Stimulated activated CD4-positive, alpha-beta T cell treated with anti-CD3 and anti-CD28 coated beads, Interleukin-2, amount 100 ng/mL, for 4 hours (primary cell): Measurements from ENCODE around the gene CLSTN3.
A peak's percentile ranks its signal among the peaks of the same experiment; 100 is the strongest.
"Not testable (repeated sequence)": the region's sequence is repeated elsewhere in the genome, so short reads cannot be mapped to it uniquely, and the experiment has no call there.

Experiments
- DNase-seq: peaks from one replicate; pipeline ENCODE4 v3.0.0-alpha.2; 2020; ENCODE audit warnings: low read depth

The CLSTN3 gene

DNA sequence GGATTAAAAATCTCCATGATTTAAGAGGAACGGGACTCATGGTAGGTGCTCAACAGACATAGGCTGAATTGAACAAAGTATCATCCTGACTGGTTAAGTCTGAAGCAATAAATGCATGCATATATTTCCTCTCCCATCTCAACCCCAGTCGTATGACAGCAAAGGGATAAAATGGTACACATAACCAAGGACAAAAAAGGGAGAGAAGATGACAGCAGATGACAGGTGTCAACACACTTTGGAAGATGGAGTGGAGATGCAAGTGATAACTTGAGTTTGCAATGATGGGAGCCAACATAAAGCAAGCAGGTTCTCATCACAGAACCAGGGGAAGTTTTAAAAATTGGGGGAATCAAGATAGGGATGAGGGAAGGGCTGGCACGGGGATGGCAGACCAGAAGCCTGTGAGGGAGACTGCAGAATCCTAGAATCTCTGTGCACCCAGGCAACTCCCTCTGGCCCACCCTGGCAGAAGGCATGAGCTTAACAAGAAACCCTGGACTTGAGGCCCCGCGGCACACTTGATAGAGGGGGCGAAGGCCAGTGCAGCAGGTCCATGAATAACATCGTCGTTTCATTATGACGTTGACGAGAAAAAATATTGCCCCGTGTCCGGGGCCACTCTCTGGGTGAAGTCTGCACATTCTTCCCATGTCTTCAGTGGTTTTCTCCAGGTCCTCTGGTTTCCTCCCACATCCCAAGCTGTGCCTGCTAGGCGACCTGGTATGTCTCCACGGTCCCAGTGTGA, 26.2 kb upstream of the CLSTN3 start:
- DNase-seq: no peak

GRCh38 chr12:7106082-7106481, 24.1 kb upstream of the CLSTN3 start:
- DNase-seq: no peak

- DNase-seq: not testable (repeated sequence)
Measured at GRCh38 chr12:7107181-7107580, 23.0 kb upstream of the CLSTN3 start.

DNA sequence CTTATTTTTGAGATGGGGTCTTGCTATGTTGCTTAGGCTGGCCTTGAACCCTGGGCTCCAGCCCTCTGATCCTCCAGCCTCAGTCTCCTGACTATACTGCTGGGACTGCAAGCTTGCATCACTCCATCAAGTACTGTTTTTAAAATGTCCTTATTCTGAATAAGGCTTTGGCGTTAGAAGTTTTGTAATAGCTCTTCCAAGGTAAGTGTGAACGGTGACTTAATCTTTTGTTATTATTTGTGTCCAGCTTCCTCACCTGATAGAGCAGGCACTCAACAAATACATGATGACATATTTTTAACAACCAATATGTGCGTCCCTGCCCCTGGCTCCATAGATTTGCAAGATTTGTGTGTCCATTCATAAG, 22.6 kb upstream of the CLSTN3 start:
- no peak for DNase-seq

- peak; percentile 41 for DNase-seq
Measured at GRCh38 chr12:7108003-7108795, 22.0 kb upstream of the CLSTN3 start.

DNA sequence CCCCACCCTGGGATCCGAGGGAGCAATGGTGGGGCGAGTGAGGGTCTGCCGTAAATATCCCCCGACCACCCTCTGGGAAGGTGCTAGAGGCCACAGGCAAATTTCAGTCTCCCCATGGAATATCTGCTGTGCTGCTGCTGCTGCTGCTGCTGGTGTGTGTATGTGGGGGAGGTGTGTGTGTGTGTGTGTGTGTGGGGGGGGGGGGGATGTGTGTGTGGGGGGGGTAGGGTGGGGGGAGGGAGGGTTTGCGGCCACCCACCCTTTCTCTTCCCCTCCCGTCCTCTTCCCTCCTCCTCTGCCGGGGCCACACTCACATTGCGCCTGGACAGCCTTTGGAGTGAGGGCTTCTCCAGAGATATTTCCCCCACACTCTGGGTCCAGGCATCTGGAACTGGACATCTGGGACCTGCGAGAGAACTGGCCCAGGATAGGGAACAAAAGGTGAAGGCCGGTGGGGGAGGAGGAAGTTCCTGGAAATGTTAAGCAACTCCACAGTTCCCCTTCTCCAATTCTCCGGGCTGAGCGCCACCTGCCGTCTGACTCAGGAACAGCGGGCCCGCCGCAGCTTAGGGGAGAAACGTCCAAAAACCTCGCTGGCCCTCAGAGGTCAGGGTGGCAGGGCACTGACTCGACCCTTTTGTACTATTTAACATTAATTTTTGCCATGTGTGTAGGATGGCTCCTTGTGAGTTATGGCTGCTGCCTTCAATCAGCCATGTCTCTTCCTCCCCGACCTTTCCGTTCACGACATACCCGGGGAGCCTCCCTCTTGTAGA, 21.2 kb upstream of the CLSTN3 start, which contains the start of gene C1RL:
Gene C1RL, minus strand, starts transcription at position 419 of the 776 bp plus-strand sequence. Its CDS starts 34 bp downstream, at position 385.
- peak; percentile 69 for DNase-seq

DNA sequence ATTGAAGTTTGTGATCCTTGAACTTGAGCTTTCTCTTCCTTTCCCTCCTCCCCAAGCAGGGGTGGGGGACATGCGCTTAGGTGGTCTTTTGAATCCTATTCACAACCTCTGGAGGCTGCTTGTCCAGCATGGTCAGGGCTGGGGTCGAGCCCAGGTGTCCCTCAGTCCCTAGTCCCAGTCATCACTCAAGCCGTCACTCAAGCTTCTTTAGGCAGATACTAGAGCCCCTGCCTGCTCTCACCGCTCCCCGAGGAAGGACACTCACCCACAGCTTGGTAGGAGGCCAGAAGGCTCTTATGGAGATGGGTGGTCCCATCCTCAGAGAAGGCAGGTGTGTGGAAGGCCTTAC, 20.6 kb upstream of the CLSTN3 start:
- no peak for DNase-seq

GRCh38 chr12:7110661-7111060, 19.5 kb upstream of the CLSTN3 start:
- no peak for DNase-seq

- DNase-seq: no peak
Measured at GRCh38 chr12:7112041-7112440, 18.1 kb upstream of the CLSTN3 start.

DNA sequence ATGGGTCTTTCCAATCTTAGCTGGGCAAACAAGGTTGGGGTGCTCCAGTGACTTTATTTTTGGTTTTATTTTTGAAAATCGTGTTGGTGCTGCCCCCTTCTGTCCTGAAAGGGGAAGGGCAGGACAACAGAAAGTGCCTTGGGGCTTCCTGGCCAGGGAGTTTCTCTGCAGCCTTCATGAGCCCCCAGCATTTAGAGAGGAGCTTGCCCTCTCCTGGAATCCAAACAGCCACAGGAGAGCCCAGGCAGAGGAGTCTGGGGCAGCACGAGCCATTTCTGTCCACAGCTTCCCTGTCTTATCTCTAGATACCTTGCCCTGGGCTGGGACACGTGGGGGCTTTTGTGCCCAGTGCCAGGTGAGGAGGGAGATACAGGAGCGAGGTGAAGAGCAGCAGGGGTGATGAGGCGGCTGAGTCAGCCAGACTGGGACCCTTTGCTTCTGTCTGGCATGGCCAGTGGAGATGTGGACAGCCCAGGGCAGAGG, 16.7 kb upstream of the CLSTN3 start:
- DNase-seq: peak; percentile 13

GRCh38 chr12:7114008-7114407, 16.2 kb upstream of the CLSTN3 start:
- DNase-seq: no peak

DNA sequence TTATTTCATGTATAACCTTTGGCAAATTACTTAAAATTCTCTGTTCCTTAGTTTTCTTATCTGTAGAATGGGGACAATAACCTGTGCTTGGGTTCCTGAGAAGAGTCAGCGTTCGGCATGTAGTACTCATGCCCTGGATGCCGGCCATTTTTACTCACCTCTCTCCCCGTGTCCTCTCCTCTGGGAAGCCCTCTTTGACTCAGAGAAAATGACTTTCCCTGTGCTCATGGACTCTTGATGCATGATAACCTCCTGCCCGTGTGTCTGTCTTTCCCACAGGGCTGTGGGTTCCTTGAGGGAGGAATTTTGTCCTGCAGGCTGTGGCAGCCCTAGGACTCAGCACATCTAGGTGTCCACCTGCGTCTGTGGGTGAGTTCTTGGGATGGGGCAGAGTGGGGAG, 15.3 kb upstream of the CLSTN3 start:
- no peak for DNase-seq

DNA sequence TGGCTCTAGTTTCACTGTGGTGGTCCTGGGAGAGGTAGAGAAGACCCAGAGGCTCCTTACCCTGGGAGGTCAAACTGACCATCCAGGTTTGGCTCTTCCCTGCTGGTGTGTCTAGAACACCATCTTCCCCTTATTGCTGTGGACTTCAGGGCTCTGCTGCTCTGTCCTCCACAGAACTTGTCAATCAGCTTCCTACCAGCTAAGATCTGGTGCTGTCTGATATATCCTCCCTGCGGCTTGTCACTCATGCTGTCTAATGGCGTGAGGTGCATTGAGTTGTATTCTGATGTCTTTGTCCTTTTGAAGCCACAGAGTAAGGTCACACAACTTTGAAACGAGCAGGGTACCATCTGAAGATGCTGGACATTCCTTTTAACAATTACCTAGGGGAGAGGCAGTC, 14.0 kb upstream of the CLSTN3 start:
- no peak for DNase-seq

DNA sequence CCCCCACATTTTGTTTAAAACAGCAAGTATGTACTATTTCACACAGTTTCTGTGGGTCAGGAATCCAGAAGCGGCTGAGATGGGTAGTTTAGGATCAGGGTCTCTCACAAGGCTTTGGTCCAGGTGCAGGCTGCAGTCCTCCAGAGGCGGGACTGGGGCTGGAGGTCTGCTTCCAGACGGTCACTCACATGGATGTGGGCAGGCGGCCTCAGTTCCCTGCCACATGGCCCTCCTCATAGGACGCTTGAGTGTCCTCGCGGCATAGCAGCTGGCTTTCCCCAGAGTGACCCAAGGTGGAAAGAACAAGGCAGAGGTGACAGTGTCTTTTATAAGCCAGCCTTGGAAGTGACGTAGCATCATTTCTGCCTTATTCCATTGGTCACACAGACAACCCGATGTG, 13.3 kb upstream of the CLSTN3 start:
- DNase-seq: no peak

DNA sequence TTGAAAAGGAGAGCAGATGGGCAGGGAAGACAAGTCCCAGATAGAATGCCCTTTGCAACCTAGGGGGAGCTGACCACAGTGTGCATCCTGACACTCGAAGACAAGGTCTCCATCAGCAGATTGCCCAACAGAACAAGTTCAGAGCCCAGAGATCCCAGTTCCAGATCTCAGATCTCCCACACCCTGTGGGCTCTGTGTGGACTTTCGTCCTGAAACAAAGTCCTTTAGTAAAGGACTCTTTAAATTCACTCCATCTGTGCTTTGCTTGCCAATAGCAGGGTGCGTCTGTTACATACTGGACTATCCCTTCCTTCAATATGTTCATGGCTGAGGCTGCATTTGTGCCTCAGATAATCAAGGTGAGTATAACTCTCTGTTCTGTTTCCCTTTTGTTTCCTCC, 12.5 kb upstream of the CLSTN3 start:
- no peak for DNase-seq

DNA sequence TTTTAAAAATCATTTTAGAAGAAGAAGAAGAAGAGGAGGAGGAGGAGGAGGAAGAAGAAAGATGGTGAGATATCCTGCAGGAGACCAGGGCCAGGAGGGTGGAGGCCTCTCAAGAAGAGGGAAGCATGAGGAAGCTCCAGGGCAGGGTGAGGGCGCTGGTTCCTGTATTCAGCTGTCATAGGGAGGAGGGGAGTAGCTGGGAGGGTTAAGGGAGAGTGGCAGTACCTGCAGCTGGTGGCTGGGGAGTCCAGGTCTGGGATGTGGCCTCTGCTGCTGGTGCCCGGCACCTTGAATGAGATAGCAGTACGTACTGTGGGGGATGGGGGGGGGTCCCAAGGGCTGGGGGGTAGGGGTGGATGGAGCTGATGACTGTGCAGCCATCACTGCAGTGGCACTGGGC, 11.3 kb upstream of the CLSTN3 start:
- no peak for DNase-seq

DNA sequence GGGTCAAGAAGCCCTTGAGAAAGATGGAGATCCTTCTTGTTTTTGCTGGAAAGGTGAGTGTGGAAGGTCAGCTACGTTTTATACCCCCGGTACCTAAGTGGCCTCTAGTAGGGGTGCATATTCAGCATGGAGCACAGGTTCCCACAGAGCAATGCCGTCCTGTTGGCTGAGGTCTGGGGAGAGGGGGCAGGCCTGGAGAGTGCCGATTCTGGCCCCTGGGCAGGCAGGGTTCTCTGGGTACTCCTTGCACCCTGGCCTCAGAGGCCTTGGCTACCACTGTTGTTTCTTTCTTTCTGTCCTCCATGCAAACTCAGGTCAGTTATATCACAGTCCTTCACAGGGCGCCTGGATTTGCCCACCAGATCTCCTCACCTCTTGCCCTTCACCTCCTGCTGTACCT, 10.0 kb upstream of the CLSTN3 start:
- DNase-seq: no peak

DNA sequence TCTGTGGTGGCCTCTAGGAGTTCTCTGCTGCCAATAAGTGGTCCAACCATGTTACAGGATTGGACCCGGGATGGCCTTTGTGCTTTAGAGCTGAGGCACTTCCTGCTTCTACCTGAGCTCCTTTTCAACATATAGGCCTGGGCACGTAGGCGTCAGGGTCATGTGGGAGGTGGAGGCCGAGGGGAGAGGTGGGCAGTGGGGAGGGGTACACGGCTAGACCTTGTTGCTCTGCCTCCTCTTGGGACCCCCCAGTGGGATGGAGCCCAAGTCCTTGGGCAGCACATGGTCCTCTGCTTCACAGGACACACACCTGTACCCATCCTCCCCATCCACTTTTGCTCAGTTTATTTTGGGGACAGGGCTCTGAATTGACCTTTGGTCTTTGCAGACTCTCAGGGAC, 8.8 kb upstream of the CLSTN3 start:
- no peak for DNase-seq

DNA sequence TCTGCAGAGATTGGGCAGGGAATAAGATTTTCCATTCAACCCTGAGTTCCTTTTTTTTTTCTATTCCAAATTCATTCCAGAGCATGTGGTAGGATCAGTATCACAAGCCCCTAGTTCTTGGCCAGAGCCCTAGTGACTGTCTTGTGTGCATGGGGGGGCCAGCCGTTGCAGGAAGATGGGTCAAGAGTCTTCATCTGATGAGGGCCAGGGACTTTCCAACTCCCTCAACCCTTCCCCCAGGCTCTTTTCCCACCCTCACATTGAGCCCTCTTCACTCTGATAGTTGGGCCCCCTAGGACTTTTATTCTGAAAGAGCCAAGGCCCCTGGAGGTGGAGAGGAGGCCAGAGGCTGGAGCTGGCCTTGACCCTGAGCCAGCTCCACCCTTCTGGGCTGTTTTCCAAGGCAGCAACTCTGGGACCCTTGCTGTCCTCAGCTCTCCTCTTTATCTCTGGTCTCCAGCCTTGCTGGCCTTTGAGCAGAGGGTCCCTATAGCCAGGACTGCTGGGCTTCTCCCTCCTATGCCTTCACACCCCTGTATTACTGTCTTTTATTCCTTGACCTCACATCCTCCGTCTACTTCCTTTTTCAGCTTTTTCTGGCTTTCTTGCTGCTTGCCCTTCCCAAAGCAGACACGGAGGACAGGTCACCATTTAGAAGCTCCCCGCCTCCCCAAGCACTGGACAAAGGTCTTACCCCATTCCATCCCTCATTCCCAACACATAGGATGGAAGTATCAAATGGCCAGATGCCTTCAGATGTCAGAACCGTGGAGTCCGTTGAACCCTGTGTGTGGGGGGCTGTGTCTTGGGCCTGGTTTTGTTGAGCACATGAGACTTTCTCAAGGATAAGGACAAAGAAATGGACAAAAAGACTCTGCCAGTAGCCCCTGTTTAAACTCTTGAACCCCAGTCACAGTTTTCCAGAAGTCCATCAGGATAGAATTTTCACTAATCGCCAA, 7.1 kb upstream of the CLSTN3 start:
- no peak for DNase-seq

GRCh38 chr12:7123806-7124522, 6.2 kb upstream of the CLSTN3 start:
- no peak for DNase-seq
